ENCODE results near the gene CD300LB. TPM values are rescaled to one million over a fixed set of nuclear protein-coding genes. Genes with fewer than 3 reads are reported as not detected.
A peak's percentile ranks its signal among the peaks of the same experiment; 100 is the strongest.
"Not testable (repeated sequence)": the region's sequence is repeated elsewhere in the genome, so short reads cannot be mapped to it uniquely, and the experiment has no call there.

Gene CD300LB
- total RNA-seq, 1 donor from 2014 or later = not detected

GRCh38 chr17:74523308-74523707 lies 8.0 kb downstream of the CD300LB start:
- no peak for TF ChIP-seq CTCF (IDR thresholded peaks at IDR 0.05)
- Mint-ChIP-seq H3K36me3 (ENCODE audit: low read depth) (no peaks in the 10 kb centered on the region), H3K27ac (no peak overlapping the region), H3K27me3 (peaks cover 6% of the 10 kb centered on the region), H3K4me3 (no peak overlapping the region), H3K9me3 (peaks cover 4% of the 10 kb centered on the region), H3K4me1 (peaks cover 16% of the 10 kb centered on the region)
- POLR2A ChIA-PET = no interaction called here
- ATAC-seq (ENCODE audit: low read depth) (no peak), DNase-seq (no peak)
- CTCF ChIA-PET = no interaction called here
- intact Hi-C loops (cut with micrococcal nuclease) = no loop called here

DNA sequence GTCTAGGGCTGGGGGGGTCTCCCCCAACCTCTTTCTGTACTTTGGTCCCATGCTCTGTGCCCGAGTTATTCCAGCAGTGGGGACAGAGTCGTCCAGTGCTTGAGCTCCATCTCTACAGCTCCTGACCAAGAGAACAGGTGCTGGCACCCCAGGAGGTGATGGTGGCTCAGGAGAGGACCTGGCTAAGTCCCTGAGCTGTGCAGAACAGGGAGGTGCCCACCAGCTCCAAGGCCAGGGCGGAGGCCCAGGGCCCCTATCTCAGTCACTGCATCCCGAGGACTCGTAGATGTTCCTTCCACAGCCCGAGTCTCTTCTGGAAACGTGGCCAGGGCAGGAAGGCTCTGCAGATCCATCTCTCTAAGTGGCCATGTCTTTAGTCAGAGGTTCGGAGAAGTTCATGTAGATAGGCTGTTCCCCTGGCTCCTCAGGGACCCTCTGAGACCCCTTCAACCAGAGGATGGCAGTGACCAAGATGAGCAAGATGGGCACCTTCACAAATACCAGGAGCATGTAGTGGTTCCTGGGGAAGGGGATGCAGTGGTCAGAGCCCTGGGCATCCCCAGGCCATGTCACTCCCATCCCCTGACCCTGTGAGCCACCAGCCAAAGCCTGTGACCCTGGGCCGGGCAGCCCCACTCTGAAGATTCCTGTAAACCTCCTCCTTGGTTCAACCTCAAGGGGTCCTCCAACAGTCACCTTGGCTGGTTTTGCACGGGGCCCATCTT lies 8.7 kb downstream of the CD300LB start:
- intact Hi-C loops (cut with micrococcal nuclease) = no loop called here
- Mint-ChIP-seq H3K36me3 (ENCODE audit: low read depth) (no peaks in the 10 kb centered on the region), H3K4me3 (no peak overlapping the region), H3K9me3 (peaks cover 8% of the 10 kb centered on the region), H3K4me1 (peaks cover 14% of the 10 kb centered on the region), H3K27me3 (peaks cover 6% of the 10 kb centered on the region), H3K27ac (no peak overlapping the region)
- DNase-seq = no peak
- POLR2A ChIA-PET = no interaction called here
- no peak for TF ChIP-seq CTCF (IDR thresholded peaks at IDR 0.05)
- CTCF ChIA-PET = no interaction called here
- ATAC-seq (ENCODE audit: low read depth) = no peak

DNA sequence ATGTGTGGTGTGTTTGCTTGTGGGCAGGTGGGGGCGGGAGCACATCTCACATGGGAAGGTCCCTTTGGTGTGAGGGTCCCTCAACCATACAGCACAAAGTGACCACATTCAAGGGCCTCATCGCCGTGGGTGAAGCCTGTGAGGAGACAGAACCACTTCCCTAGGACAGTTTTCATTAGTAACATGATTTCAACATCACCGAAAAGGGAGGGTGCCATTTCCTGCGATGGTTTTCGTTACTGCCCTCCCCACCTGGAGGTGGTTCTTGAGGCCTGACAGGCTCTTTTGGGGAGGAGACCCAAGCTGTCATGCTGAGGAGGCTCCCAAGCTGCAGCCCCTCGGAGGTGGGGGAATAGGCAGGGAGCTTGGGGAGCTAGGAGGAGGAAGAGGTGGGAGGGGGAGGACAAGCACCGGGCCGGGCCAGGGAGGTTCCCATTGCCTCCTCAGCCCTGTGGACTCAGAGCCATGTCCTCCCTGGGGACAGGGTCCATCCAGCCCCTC lies 9.5 kb downstream of the CD300LB start:
- TF ChIP-seq CTCF (IDR thresholded peaks at IDR 0.05) = no peak
- H3K4me1 Mint-ChIP-seq = peaks cover 14% of the 10 kb centered on the region
- peaks cover 8% of the 10 kb centered on the region for H3K9me3 Mint-ChIP-seq
- H3K27ac Mint-ChIP-seq = no peak overlapping the region
- POLR2A ChIA-PET = no interaction called here
- no peak overlapping the region for H3K4me3 Mint-ChIP-seq
- DNase-seq = peak; percentile 13
- no peak for ATAC-seq (ENCODE audit: low read depth)
- H3K36me3 Mint-ChIP-seq (ENCODE audit: low read depth) = no peaks in the 10 kb centered on the region
- intact Hi-C loops (cut with micrococcal nuclease) = no loop called here
- CTCF ChIA-PET = no interaction called here
- H3K27me3 Mint-ChIP-seq = peaks cover 3% of the 10 kb centered on the region

- no peak overlapping the region for H3K27ac Mint-ChIP-seq
- no peak for TF ChIP-seq CTCF (IDR thresholded peaks at IDR 0.05)
- no peak overlapping the region for H3K4me3 Mint-ChIP-seq
- peaks cover 14% of the 10 kb centered on the region for H3K4me1 Mint-ChIP-seq
- peaks cover 3% of the 10 kb centered on the region for H3K27me3 Mint-ChIP-seq
- CTCF ChIA-PET = no interaction called here
- no peaks in the 10 kb centered on the region for H3K36me3 Mint-ChIP-seq (ENCODE audit: low read depth)
- POLR2A ChIA-PET = no interaction called here
- DNase-seq (no peak), ATAC-seq (ENCODE audit: low read depth) (no peak)
- intact Hi-C loops (cut with micrococcal nuclease) = no loop called here
- H3K9me3 Mint-ChIP-seq = peaks cover 8% of the 10 kb centered on the region
Measured at GRCh38 chr17:74520790-74521480, 10.3 kb downstream of the CD300LB start.

GRCh38 chr17:74520016-74520434 lies 11.2 kb downstream of the CD300LB start:
- no peak for DNase-seq
- Mint-ChIP-seq H3K27ac (peak overlapping the region; percentile 35), H3K4me1 (peaks cover 14% of the 10 kb centered on the region), H3K9me3 (peaks cover 8% of the 10 kb centered on the region), H3K4me3 (no peak overlapping the region), H3K27me3 (peaks cover 3% of the 10 kb centered on the region), H3K36me3 (ENCODE audit: low read depth) (no peaks in the 10 kb centered on the region)
- POLR2A ChIA-PET = interaction anchor here (0.7 kb wide), 1 partner anchor 594 kb away, joined by 4 read pairs; no protein-coding TSS in a partner anchor
- no peak for TF ChIP-seq CTCF (IDR thresholded peaks at IDR 0.05)
- intact Hi-C loops (cut with micrococcal nuclease) = no loop called here
- CTCF ChIA-PET = no interaction called here
- ATAC-seq (ENCODE audit: low read depth) = peak; percentile 65

DNA sequence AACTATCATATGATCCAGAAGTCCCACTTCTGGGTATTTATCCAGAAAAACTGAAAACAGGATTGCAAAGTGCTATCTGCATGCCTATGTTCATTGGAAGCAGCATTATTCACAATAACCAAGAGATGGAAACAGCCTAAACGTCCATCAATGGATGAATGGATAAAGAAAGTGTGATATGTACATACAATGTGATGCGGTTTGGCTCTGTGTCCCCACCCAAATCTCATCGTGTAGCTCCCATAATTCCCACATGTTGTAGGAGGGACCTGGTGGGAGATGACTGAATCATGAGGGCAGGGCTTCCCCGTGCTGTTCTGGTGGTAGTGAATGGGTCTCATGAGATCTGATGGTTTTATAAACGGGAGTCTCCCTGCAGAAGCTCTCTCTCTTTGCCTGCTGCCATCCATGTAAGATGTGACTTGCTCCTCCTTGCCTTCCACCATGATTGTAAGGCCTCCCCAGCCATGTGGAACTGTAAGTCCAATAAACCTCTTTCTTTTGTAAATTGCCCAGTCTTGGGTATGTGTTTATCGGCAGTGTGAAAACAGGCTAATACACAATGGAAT lies 12.8 kb downstream of the CD300LB start:
- H3K4me3 Mint-ChIP-seq; CTCF ChIA-PET; POLR2A ChIA-PET; H3K27me3 Mint-ChIP-seq; ATAC-seq (ENCODE audit: low read depth); H3K27ac Mint-ChIP-seq; DNase-seq; intact Hi-C loops (cut with micrococcal nuclease); H3K36me3 Mint-ChIP-seq (ENCODE audit: low read depth): not testable (repeated sequence)
- H3K9me3 Mint-ChIP-seq = peaks cover 20% of the 10 kb centered on the region
- peaks cover 26% of the 10 kb centered on the region for H3K4me1 Mint-ChIP-seq
